HEK293T (cell line): ENCODE measurements around the gene SH2D3C.

Experiments used
- ARNT ChIP-seq: fragments of 450-650 bp; IDR thresholded peaks from 2 replicates; pipeline ENCODE4 v1.6.1; 2017; ENCODE audit warnings: mild to moderate bottlenecking
- CTBP1 ChIP-seq: fragments of 450-650 bp; IDR thresholded peaks from 2 replicates; pipeline ENCODE4 v1.6.1; 2016; ENCODE audit warnings: borderline replicate concordance
- FOXA1 ChIP-seq: fragments of 450-650 bp; IDR thresholded peaks from 2 replicates; pipeline ENCODE4 v1.6.1; 2016; ENCODE audit warnings: mild to moderate bottlenecking
- FOXM1 ChIP-seq: fragments of 450-650 bp; IDR thresholded peaks from 2 replicates; pipeline ENCODE4 v1.6.1; 2017; ENCODE audit warnings: mild to moderate bottlenecking, borderline replicate concordance
- HDGF ChIP-seq: fragments of 450-650 bp; IDR thresholded peaks from 2 replicates; pipeline ENCODE4 v1.6.1; 2017; ENCODE audit warnings: antibody characterized with exemption, borderline replicate concordance
- LEF1 ChIP-seq: fragments of 450-650 bp; IDR thresholded peaks from 2 replicates; pipeline ENCODE4 v1.6.1; 2017; ENCODE audit warnings: mild to moderate bottlenecking, borderline replicate concordance
- NFRKB ChIP-seq: fragments of 450-650 bp; IDR thresholded peaks from 2 replicates; pipeline ENCODE4 v1.6.1; 2016; ENCODE audit warnings: mild to moderate bottlenecking, moderate library complexity
- SP1 ChIP-seq: fragments of 450-650 bp; IDR thresholded peaks from 2 replicates; pipeline ENCODE4 v1.6.1; 2017
- SUZ12 ChIP-seq: fragments of 450-650 bp; IDR thresholded peaks from 2 replicates; pipeline ENCODE4 v1.6.1; 2016; ENCODE audit warnings: mild to moderate bottlenecking
- ZNF384 ChIP-seq: fragments of 450-650 bp; IDR thresholded peaks from 2 replicates; pipeline ENCODE4 v1.6.1; 2016
- TF ChIP-seq, protein P1 (sequence below): fragments of 450-650 bp; IDR thresholded peaks from 2 replicates; pipeline ENCODE4 v1.6.1; 2016

DNA sequence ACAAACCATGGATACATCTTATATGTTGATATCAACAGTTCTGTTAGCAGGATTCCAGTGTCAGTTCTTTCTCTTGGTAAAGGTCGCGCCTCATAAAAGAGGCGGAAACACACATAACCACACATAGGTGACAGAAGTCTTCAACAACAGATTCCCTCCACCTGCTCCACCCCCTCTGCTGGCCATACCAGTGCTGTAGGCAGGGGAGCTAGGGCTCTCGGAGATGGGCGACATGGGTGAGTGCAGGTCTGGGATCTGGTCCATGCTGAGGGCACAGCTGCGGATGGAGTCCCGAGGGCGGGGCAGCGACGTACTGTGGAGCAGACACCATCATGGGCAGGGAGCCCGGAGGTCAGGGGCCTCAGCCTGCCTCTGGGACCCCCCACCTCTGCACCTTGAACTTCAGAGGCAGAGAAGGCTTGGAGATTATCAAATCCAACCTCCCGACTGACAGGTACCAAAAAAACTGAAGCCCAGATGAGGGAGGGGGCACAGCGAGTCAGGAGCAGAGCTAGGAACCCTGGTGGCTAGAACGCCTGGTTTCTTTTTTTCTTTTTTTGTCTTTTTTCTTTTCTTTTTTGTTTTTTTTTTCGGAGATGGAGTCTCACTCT, 31.4 kb downstream of the SH2D3C start:
- no peak for TF ChIP-seq LEF1
- no peak for TF ChIP-seq HDGF
- no peak for TF ChIP-seq NFRKB
- no peak for TF ChIP-seq ARNT
- TF ChIP-seq ZNF384: no peak
- no peak for TF ChIP-seq SUZ12
- no peak for TF ChIP-seq SP1
- TF ChIP-seq, protein P1, sequence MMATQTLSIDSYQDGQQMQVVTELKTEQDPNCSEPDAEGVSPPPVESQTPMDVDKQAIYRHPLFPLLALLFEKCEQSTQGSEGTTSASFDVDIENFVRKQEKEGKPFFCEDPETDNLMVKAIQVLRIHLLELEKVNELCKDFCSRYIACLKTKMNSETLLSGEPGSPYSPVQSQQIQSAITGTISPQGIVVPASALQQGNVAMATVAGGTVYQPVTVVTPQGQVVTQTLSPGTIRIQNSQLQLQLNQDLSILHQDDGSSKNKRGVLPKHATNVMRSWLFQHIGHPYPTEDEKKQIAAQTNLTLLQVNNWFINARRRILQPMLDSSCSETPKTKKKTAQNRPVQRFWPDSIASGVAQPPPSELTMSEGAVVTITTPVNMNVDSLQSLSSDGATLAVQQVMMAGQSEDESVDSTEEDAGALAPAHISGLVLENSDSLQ: no peak
- TF ChIP-seq FOXM1: no peak
- no peak for TF ChIP-seq FOXA1
- no peak for TF ChIP-seq CTBP1
